Gastrocnemius medialis (tissue), 4 donors: Measurements from ENCODE around the gene CCDC71.

ENCODE experiments used
- CTCF ChIP-seq, 5 experiments: fragments of 450-650 bp in 3 of 5; fragments of 200-600 bp in 2 of 5; sonication (generic) in 2 of 5; IDR thresholded peaks in 4 of 5; conservative IDR thresholded peaks in 1 of 5; 1 replicate in 4 of 5; 2 replicates in 1 of 5; pipeline ENCODE4 v1.5.1; 2016 to 2019; ENCODE audit warnings: antibody characterized with exemption in 5 of 5, mild to moderate bottlenecking in 3 of 5, moderate library complexity in 3 of 5
- POLR2A ChIP-seq, 2 donors: fragments of 450-650 bp; IDR thresholded peaks; one replicate each; pipeline ENCODE4 v1.6.1; 2017; ENCODE audit warnings: antibody characterized with exemption in 2 of 2, mild to moderate bottlenecking in 2 of 2, moderate library complexity in 2 of 2

DNA sequence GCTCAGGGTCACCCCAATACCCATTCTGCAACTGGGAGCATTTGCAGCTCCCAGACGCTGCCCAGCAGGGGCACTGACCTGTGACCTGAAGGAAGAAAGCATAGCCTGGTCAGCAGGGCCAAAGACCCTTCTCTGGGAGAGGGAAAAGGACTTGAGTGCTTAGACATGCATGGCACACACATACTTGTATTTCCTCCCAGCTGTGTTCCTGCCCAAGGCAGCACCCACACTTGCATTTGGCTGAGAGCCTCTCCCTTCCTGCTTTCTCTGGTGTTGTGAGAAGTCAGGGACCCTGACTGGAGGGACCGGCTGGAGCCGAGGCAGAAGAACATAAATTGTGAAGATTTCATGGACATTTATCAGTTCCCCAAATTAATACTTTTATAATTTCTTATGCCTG is 26.1 kb downstream of the CCDC71 start:
- TF ChIP-seq CTCF (IDR thresholded peaks at IDR 0.05 in 4 of 5, conservative IDR thresholded peaks at IDR 0.05 in 1 of 5) (no peak), POLR2A (IDR thresholded peaks at IDR 0.05) (no peak)
